ENCODE measurements around the gene LRBA.

LRBA gene

DNA sequence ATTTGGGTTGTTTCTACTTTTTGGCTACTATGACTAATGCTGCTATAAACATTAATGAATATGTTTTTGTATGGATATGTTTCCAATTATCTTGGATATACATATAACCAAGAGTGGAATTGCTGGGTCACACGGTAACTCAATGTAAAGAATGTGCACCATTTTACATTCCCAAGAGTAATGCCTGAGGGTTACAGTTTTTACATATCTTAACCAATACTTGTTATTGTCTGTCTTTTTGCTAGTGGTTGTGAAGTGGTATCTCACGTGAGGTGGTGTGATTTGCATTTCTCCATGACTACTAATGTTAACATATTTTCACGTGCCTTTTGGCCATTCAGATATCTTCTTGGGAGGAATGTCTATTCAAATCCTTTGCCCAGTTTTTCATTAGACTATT lies 633.5 kb downstream of the LRBA start:
- Histone ChIP-seq H3K4me1 (ENCODE audit: control extremely low read depth in 1 of 4, control insufficient read depth in 4 of 4, insufficient read depth in 4 of 4, low read length in 3 of 4) (peaks cover 0 to 5% (median 0%) of the 10 kb centered on the region in 4 experiments), H3K36me3 (ENCODE audit: control insufficient read depth in 4 of 4, insufficient read depth in 4 of 4, low read length in 3 of 4) (peaks cover 0 to 2% (median under 1%) of the 10 kb centered on the region in 4 experiments), H3K27ac (ENCODE audit: insufficient read depth in 1 of 2, low read depth in 1 of 2, low read length in 2 of 2, poor library complexity in 1 of 2, severe bottlenecking in 2 of 2) (no peak overlapping the region), H3K9me3 (ENCODE audit: control extremely low read depth in 1 of 5, control insufficient read depth in 4 of 5, insufficient read depth in 2 of 5, low read depth in 1 of 5, low read length in 4 of 5) (no peaks in the 10 kb centered on the region), H3K27me3 (replicated peaks in 2 of 5; ENCODE audit: control insufficient read depth in 4 of 5, insufficient read depth in 5 of 5, low read length in 4 of 5) (no peaks in the 10 kb centered on the region), H3K4me3 (ENCODE audit: control insufficient read depth in 1 of 7, extremely low read depth in 1 of 7, insufficient read depth in 4 of 7, low read depth in 2 of 7, low read length in 6 of 7) (no peak overlapping the region)
- CTCF ChIA-PET: no interaction called here
- DNase-seq: no peak
- WGBS (ENCODE audit: insufficient coverage): 100% methylated on average over 1 of the region's 3 CpGs
- POLR2A ChIA-PET: no interaction called here

GRCh38 chr4:150381036-150381435 lies 634.0 kb downstream of the LRBA start:
- Histone ChIP-seq H3K4me3 (ENCODE audit: control insufficient read depth in 1 of 7, extremely low read depth in 1 of 7, insufficient read depth in 4 of 7, low read depth in 2 of 7, low read length in 6 of 7) (no peak overlapping the region), H3K4me1 (ENCODE audit: control extremely low read depth in 1 of 4, control insufficient read depth in 4 of 4, insufficient read depth in 4 of 4, low read length in 3 of 4) (peaks cover 0 to 5% (median 0%) of the 10 kb centered on the region in 4 experiments), H3K27ac (ENCODE audit: insufficient read depth in 1 of 2, low read depth in 1 of 2, low read length in 2 of 2, poor library complexity in 1 of 2, severe bottlenecking in 2 of 2) (no peak overlapping the region), H3K9me3 (ENCODE audit: control extremely low read depth in 1 of 5, control insufficient read depth in 4 of 5, insufficient read depth in 2 of 5, low read depth in 1 of 5, low read length in 4 of 5) (no peaks in the 10 kb centered on the region), H3K27me3 (replicated peaks in 2 of 5; ENCODE audit: control insufficient read depth in 4 of 5, insufficient read depth in 5 of 5, low read length in 4 of 5) (no peaks in the 10 kb centered on the region), H3K36me3 (ENCODE audit: control insufficient read depth in 4 of 4, insufficient read depth in 4 of 4, low read length in 3 of 4) (peaks cover 0 to 2% (median 0%) of the 10 kb centered on the region in 4 experiments)
- ChIA-PET CTCF (no interaction called here), POLR2A (no interaction called here)
- no peak for DNase-seq
- WGBS (ENCODE audit: insufficient coverage): no CpG with 5 or more reads among the region's 2 CpGs

- no peaks in the 10 kb centered on the region for H3K4me1 ChIP-seq (ENCODE audit: control extremely low read depth in 1 of 4, control insufficient read depth in 4 of 4, insufficient read depth in 4 of 4, low read length in 3 of 4)
- no peaks in the 10 kb centered on the region for H3K27me3 ChIP-seq (replicated peaks in 2 of 5; ENCODE audit: control insufficient read depth in 4 of 5, insufficient read depth in 5 of 5, low read length in 4 of 5)
- no peak for DNase-seq
- no peak overlapping the region for H3K27ac ChIP-seq (ENCODE audit: insufficient read depth in 1 of 2, low read depth in 1 of 2, low read length in 2 of 2, poor library complexity in 1 of 2, severe bottlenecking in 2 of 2)
- POLR2A ChIA-PET: no interaction called here
- no CpG with 5 or more reads among the region's 1 CpG for WGBS (ENCODE audit: insufficient coverage)
- H3K36me3 ChIP-seq (ENCODE audit: control insufficient read depth in 4 of 4, insufficient read depth in 4 of 4, low read length in 3 of 4): peaks cover 0 to 5% (median 2%) of the 10 kb centered on the region in 4 experiments
- H3K9me3 ChIP-seq (ENCODE audit: control extremely low read depth in 1 of 5, control insufficient read depth in 4 of 5, insufficient read depth in 2 of 5, low read depth in 1 of 5, low read length in 4 of 5): no peaks in the 10 kb centered on the region
- CTCF ChIA-PET: no interaction called here
- no peak overlapping the region for H3K4me3 ChIP-seq (ENCODE audit: control insufficient read depth in 1 of 7, extremely low read depth in 1 of 7, insufficient read depth in 4 of 7, low read depth in 2 of 7, low read length in 6 of 7)
These were observed 635.6 kb downstream of the LRBA start for GRCh38 chr4:150379454-150379853.

DNA sequence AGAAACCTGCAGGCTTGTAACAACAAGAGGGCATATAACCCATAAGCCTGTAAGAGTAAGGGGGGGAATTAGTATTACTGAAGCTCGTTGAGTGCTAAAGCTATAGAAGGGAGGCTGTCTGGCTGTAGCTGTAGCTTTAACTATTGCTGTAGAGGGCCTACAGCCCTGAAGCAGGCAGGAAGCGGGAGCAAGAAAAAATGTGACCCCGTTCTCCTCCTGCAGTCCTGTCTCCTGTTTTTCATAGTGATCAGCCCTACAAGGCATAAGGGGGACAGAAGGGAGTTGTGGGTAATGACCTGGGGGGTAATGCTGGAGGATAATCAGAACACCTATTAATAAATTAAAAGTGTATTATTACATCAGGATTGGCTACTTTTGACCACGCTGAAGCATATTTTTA lies 640.1 kb downstream of the LRBA start:
- Histone ChIP-seq H3K36me3 (ENCODE audit: control insufficient read depth in 4 of 4, insufficient read depth in 4 of 4, low read length in 3 of 4) (peaks cover 0 to 18% (median 7%) of the 10 kb centered on the region in 4 experiments), H3K9me3 (ENCODE audit: control extremely low read depth in 1 of 5, control insufficient read depth in 4 of 5, insufficient read depth in 2 of 5, low read depth in 1 of 5, low read length in 4 of 5) (no peaks in the 10 kb centered on the region), H3K4me3 (ENCODE audit: control insufficient read depth in 1 of 7, extremely low read depth in 1 of 7, insufficient read depth in 4 of 7, low read depth in 2 of 7, low read length in 6 of 7) (no peak overlapping the region), H3K27me3 (replicated peaks in 2 of 5; ENCODE audit: control insufficient read depth in 4 of 5, insufficient read depth in 5 of 5, low read length in 4 of 5) (no peaks in the 10 kb centered on the region), H3K4me1 (ENCODE audit: control extremely low read depth in 1 of 4, control insufficient read depth in 4 of 4, insufficient read depth in 4 of 4, low read length in 3 of 4) (no peaks in the 10 kb centered on the region), H3K27ac (ENCODE audit: insufficient read depth in 1 of 2, low read depth in 1 of 2, low read length in 2 of 2, poor library complexity in 1 of 2, severe bottlenecking in 2 of 2) (no peak overlapping the region)
- WGBS (ENCODE audit: insufficient coverage): 80% methylated on average over 1 of the region's 4 CpGs
- DNase-seq: no peak
- ChIA-PET POLR2A (no interaction called here), CTCF (no interaction called here)

DNA sequence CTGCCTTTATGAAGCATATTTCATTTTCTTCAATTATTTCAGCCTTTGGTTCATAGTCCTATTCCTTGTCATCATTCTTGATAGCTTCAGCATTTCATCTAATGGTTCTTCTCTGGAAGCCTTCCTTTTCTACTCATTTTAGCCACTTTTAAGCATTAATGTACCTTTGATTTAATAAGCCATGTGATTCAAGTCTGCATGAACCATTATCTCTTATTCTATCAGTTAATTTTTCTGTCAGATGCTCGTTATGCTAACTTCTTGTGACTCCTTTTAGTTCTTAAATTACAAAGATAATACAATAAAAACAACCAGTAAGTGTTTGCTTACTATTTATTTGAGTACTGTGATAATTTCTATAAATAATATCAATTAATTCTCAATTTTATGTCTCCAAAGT lies 643.2 kb downstream of the LRBA start:
- Histone ChIP-seq H3K27me3 (replicated peaks in 2 of 5; ENCODE audit: control insufficient read depth in 4 of 5, insufficient read depth in 5 of 5, low read length in 4 of 5) (no peaks in the 10 kb centered on the region), H3K9me3 (ENCODE audit: control extremely low read depth in 1 of 5, control insufficient read depth in 4 of 5, insufficient read depth in 2 of 5, low read depth in 1 of 5, low read length in 4 of 5) (no peaks in the 10 kb centered on the region), H3K4me3 (ENCODE audit: control insufficient read depth in 1 of 7, extremely low read depth in 1 of 7, insufficient read depth in 4 of 7, low read depth in 2 of 7, low read length in 6 of 7) (no peak overlapping the region), H3K4me1 (ENCODE audit: control extremely low read depth in 1 of 4, control insufficient read depth in 4 of 4, insufficient read depth in 4 of 4, low read length in 3 of 4) (no peaks in the 10 kb centered on the region), H3K36me3 (ENCODE audit: control insufficient read depth in 4 of 4, insufficient read depth in 4 of 4, low read length in 3 of 4) (peaks cover 0 to 18% (median 7%) of the 10 kb centered on the region in 4 experiments), H3K27ac (ENCODE audit: insufficient read depth in 1 of 2, low read depth in 1 of 2, low read length in 2 of 2, poor library complexity in 1 of 2, severe bottlenecking in 2 of 2) (no peak overlapping the region)
- POLR2A ChIA-PET: no interaction called here
- no peak for DNase-seq
- CTCF ChIA-PET: interaction anchor here (1.0 kb wide), 1 partner anchor 13 kb away, joined by 3 read pairs; no protein-coding TSS in a partner anchor
- no CpG with 5 or more reads among the region's 1 CpG for WGBS (ENCODE audit: insufficient coverage)

DNA sequence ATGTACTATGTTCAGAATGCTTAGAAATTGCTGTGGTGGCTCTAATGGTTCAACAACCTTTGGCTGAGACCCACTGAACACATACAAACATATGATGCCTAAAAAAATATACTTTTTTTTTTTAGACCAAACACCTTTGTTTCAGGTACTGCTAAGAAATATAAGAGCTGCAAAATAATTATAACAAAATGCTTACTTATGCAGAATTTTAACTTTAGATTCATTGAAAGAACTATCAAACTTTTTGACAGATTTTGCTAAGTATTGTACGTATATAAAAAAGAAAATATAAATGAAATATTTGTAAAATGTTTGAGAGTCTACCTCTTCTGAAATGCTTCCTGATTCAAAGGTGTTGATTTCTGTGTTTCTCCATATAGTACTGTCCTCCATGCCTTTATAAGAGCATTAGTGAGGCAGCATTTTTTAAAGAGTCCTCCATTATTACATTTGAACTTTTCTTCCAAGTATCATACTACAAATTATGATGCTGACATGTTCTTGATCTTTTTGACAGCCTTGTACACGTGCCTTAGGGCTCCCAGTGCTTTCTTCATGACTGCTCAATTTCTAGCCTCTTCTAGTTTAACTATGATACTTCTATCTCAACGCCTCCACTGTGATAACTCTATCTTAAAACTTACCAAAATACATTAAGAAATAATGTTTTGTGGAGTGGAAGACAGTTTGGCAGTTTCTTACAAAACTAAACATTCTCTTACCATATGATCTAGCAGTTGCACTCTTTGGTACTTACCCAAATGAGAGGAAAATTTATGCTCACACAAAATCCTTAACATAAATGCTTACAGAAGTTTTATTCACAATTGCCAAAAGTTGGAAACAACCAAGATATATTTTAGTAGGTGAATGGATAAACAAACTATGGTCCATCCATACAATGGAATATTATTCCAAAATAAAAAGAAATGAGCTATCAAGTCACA lies 645.4 kb downstream of the LRBA start:
- Histone ChIP-seq H3K4me3 (ENCODE audit: control insufficient read depth in 1 of 7, extremely low read depth in 1 of 7, insufficient read depth in 4 of 7, low read depth in 2 of 7, low read length in 6 of 7) (no peak overlapping the region), H3K27ac (ENCODE audit: insufficient read depth in 1 of 2, low read depth in 1 of 2, low read length in 2 of 2, poor library complexity in 1 of 2, severe bottlenecking in 2 of 2) (no peak overlapping the region), H3K4me1 (ENCODE audit: control extremely low read depth in 1 of 4, control insufficient read depth in 4 of 4, insufficient read depth in 4 of 4, low read length in 3 of 4) (no peaks in the 10 kb centered on the region), H3K36me3 (ENCODE audit: control insufficient read depth in 4 of 4, insufficient read depth in 4 of 4, low read length in 3 of 4) (peaks cover 0 to 15% (median 4%) of the 10 kb centered on the region in 4 experiments), H3K9me3 (ENCODE audit: control extremely low read depth in 1 of 5, control insufficient read depth in 4 of 5, insufficient read depth in 2 of 5, low read depth in 1 of 5, low read length in 4 of 5) (no peaks in the 10 kb centered on the region), H3K27me3 (replicated peaks in 2 of 5; ENCODE audit: control insufficient read depth in 4 of 5, insufficient read depth in 5 of 5, low read length in 4 of 5) (no peaks in the 10 kb centered on the region)
- 100% methylated on average over 1 of the region's 3 CpGs for whole genome bisulfite sequencing (ENCODE audit: insufficient coverage)
- no peak for DNase-seq
- CTCF ChIA-PET: interaction anchor here (1.7 kb wide), 1 partner anchor 12 kb away, joined by 5 read pairs; no protein-coding TSS in a partner anchor
- POLR2A ChIA-PET: no interaction called here

GRCh38 chr4:150368667-150369066 lies 646.4 kb downstream of the LRBA start:
- H3K4me3 ChIP-seq (ENCODE audit: control insufficient read depth in 1 of 7, extremely low read depth in 1 of 7, insufficient read depth in 4 of 7, low read depth in 2 of 7, low read length in 6 of 7): no peak overlapping the region
- ChIA-PET CTCF (interaction anchor here (1.1 to 1.7 kb wide), 2 partner anchors 10 to 499 kb away, joined by 3 to 5 read pairs; no protein-coding TSS in a partner anchor), POLR2A (no interaction called here)
- H3K9me3 ChIP-seq (ENCODE audit: control extremely low read depth in 1 of 5, control insufficient read depth in 4 of 5, insufficient read depth in 2 of 5, low read depth in 1 of 5, low read length in 4 of 5): no peaks in the 10 kb centered on the region
- no peaks in the 10 kb centered on the region for H3K27me3 ChIP-seq (replicated peaks in 2 of 5; ENCODE audit: control insufficient read depth in 4 of 5, insufficient read depth in 5 of 5, low read length in 4 of 5)
- no peak overlapping the region for H3K27ac ChIP-seq (ENCODE audit: insufficient read depth in 1 of 2, low read depth in 1 of 2, low read length in 2 of 2, poor library complexity in 1 of 2, severe bottlenecking in 2 of 2)
- peaks cover 0 to 8% (median 2%) of the 10 kb centered on the region in 4 experiments for H3K36me3 ChIP-seq (ENCODE audit: control insufficient read depth in 4 of 4, insufficient read depth in 4 of 4, low read length in 3 of 4)
- no peak for DNase-seq
- no peaks in the 10 kb centered on the region for H3K4me1 ChIP-seq (ENCODE audit: control extremely low read depth in 1 of 4, control insufficient read depth in 4 of 4, insufficient read depth in 4 of 4, low read length in 3 of 4)

All from common myeloid progenitor, CD34-positive (primary cell).